Measurements from ENCODE around the gene DOCK8.

DOCK8 gene

DNA sequence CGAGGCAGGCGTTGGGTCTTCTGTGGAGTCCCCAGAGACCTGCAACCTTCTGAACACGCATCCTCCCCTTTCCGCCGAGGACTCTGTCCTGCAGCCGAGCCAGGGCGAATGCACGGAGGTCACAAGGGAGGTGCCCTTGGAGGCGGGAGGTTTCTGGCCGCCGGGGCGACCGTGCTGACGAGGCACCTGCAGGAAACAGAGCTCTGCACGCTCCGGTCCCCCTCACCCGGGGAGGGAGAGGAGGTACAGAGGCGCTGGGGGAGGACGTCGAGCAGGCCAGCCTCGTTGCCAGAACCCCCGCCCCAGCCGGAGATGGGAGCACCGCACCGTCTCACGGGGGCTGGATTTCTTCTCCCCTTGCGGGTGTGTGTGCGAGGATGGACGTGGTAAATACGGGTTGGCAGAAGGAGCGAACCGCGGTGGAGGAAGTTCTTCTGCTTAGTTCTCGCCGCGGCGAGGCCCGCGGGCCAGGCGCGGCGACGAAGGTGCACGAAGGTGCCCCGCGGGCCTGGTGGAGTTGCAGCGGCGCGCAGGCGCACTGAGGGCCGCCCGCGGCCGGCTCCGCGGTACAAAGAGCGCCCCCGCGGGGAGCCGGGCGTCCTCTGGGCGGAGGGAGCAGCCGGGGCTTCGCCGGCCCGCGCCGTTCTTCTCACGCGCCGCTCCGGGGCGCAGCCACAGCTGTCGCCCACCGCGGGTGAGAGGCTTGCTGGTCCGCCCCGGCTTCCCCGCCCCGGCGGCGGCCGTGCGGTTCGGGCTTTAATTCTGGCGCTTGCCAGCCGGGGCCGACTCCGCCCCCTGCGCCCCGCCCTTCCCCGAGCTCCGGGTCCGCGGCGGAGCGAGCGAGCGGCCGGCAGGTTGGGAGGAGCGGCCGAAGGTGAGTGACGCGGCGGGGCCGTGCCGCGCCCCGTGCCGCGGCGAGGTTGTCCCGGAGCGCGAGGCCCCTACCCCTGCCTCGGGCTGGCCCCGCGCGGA, 289.5 kb downstream of the DOCK8 start, which contains the start of gene KANK1:
Gene KANK1 (plus strand): TSS at position 815 of the 972 bp plus-strand sequence.
- no peak within 1 kb of the TSS for H3K27ac ChIP-seq
- in situ Hi-C loops (cut with HindIII; ENCODE audit: low pct_ligation_motif_present, low sequenced_read_pairs): no loop called here
- TF ChIP-seq, protein P1, sequence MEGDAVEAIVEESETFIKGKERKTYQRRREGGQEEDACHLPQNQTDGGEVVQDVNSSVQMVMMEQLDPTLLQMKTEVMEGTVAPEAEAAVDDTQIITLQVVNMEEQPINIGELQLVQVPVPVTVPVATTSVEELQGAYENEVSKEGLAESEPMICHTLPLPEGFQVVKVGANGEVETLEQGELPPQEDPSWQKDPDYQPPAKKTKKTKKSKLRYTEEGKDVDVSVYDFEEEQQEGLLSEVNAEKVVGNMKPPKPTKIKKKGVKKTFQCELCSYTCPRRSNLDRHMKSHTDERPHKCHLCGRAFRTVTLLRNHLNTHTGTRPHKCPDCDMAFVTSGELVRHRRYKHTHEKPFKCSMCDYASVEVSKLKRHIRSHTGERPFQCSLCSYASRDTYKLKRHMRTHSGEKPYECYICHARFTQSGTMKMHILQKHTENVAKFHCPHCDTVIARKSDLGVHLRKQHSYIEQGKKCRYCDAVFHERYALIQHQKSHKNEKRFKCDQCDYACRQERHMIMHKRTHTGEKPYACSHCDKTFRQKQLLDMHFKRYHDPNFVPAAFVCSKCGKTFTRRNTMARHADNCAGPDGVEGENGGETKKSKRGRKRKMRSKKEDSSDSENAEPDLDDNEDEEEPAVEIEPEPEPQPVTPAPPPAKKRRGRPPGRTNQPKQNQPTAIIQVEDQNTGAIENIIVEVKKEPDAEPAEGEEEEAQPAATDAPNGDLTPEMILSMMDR (IDR thresholded peaks at IDR 0.05; ENCODE audit: low read depth, low read length, missing control alignments): peak; percentile 12
- peak; percentile 2 for DNase-seq
- H3K4me3 ChIP-seq (ENCODE audit: low read depth, low read length): peak within 1 kb of the TSS; percentile 45
- peaks cover 24% of the 10 kb centered on the region for H3K27me3 ChIP-seq (replicated peaks)
- no peaks in the 10 kb centered on the region for H3K36me3 ChIP-seq (replicated peaks)

DNA sequence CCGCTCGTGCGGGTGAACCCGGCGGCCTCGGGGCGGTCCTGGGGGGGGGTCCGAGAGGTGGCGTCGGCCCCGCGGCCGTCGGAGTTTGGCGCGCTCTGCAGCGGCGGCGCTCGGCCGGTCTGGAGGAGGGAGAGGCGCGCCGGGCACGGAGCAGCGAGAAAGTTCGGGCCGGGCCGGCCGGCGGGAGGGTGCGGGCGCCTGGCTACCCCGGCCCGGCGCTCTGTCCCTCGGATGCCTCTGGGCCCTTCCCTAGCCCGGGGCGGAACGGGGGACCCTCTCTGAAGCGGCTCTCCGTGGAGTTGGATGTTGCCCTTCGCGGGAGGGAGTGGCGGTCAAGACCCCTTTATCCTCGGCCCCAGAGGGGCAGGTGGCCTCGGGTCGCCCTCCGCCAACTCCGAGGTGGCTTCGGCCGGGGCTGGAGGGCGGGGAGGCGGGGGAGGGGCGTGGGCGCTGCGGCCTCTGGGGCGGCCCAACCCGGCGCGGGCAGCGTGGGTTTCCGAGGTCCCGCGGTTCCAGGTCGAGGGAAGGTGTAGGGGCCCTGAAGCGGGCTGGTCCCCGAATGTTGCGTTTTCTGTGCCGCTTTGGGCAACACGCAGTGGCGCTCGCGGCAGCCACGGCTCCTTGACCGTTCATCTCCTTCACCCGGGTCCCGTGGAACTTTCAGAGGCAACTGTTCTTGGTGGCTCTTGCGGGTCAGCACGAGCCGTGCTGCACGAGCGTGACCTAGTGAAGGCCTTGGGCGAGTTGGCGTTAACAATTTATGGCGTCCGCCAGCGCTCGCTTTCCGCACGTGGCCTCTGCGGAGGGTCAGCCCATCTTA, 290.5 kb downstream of the DOCK8 start:
- in situ Hi-C loops (cut with HindIII; ENCODE audit: low pct_ligation_motif_present, low sequenced_read_pairs): no loop called here
- peak overlapping the region; percentile 45 for H3K4me3 ChIP-seq (ENCODE audit: low read depth, low read length)
- H3K27ac ChIP-seq: no peak overlapping the region
- H3K36me3 ChIP-seq (replicated peaks): no peaks in the 10 kb centered on the region
- TF ChIP-seq, protein P1 (IDR thresholded peaks at IDR 0.05; ENCODE audit: low read depth, low read length, missing control alignments): no peak
- no peak for DNase-seq
- H3K27me3 ChIP-seq (replicated peaks): peaks cover 24% of the 10 kb centered on the region

DNA sequence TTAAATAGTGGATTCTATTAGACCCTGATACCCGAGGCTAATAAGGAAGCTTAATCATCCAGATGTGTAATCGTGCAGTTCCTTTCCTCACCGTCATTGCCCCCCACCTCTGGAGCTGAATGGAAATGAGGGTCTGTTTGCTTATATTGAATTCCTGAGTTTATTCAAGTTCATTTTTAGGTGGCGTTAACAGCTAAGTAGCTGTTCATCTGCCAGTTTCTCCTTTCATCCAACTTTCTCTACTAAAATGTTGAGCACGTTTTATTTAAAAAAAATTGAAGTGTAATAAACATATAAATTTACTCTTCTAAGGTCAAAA, 291.0 kb downstream of the DOCK8 start:
- H3K36me3 ChIP-seq (replicated peaks): no peaks in the 10 kb centered on the region
- TF ChIP-seq, protein P1 (IDR thresholded peaks at IDR 0.05; ENCODE audit: low read depth, low read length, missing control alignments): no peak
- no peak for DNase-seq
- H3K27ac ChIP-seq: no peak overlapping the region
- in situ Hi-C loops (cut with HindIII; ENCODE audit: low pct_ligation_motif_present, low sequenced_read_pairs): no loop called here
- H3K4me3 ChIP-seq (ENCODE audit: low read depth, low read length): no peak overlapping the region
- H3K27me3 ChIP-seq (replicated peaks): peaks cover 24% of the 10 kb centered on the region

DNA sequence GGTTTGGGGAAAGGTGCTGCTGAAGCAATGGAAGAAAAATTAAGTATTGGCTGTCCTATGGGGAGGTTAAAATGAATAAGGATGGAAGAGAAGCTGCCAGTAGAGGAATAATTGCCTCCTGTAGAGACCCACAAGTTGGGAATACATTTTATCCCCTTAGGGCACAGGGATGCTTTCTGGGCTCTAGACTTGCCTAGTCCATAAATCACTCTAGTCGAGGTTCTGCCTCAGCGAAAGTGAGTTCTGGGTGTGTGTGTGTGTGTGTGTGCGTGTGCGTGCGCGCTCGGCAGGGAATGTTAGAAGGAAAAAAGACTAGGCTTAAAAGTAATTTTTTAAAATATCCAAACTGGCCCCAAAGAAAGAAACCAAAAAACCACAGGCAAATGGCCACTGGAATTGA, 291.6 kb downstream of the DOCK8 start:
- no peaks in the 10 kb centered on the region for H3K36me3 ChIP-seq (replicated peaks)
- H3K27ac ChIP-seq: no peak overlapping the region
- peaks cover 24% of the 10 kb centered on the region for H3K27me3 ChIP-seq (replicated peaks)
- no peak for DNase-seq
- no peak overlapping the region for H3K4me3 ChIP-seq (ENCODE audit: low read depth, low read length)
- in situ Hi-C loops (cut with HindIII; ENCODE audit: low pct_ligation_motif_present, low sequenced_read_pairs): no loop called here
- TF ChIP-seq, protein P1 (IDR thresholded peaks at IDR 0.05; ENCODE audit: low read depth, low read length, missing control alignments): no peak

DNA sequence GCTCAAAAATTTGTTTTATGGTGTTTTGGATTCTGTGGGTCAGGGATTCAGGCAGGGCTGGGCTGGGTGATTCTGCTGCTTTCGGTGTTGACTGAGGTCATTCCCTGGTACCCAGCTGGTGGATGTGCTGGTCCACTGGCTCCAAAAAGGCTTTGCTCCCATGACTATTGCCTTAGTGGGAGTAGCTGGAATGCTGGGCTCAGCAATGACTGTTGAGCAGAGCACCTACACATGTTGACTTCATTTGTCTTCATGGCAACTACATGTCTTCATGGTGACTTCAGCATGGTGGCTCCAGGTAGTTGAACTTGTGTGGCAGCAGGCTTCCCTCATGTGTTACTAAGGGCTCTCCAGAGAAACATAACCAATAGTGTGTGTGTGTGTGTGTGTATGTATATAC, 297.2 kb downstream of the DOCK8 start:
- in situ Hi-C loops (cut with HindIII; ENCODE audit: low pct_ligation_motif_present, low sequenced_read_pairs): no loop called here
- no peak for DNase-seq
- Histone ChIP-seq H3K4me3 (ENCODE audit: low read depth, low read length) (no peak overlapping the region), H3K27me3 (replicated peaks) (no peaks in the 10 kb centered on the region), H3K27ac (no peak overlapping the region), H3K36me3 (replicated peaks) (no peaks in the 10 kb centered on the region)
- TF ChIP-seq, protein P1 (IDR thresholded peaks at IDR 0.05; ENCODE audit: low read depth, low read length, missing control alignments): no peak

Data from brain microvascular endothelial cell (primary cell).